Karpas-422 (cell line): Measurements from ENCODE around the gene F12. TPM values are rescaled to one million over a fixed set of nuclear protein-coding genes. Genes with fewer than 3 reads are reported as not detected.

Experiments
- DNase-seq: peaks from one replicate; pipeline ENCODE4 v3.0.0-alpha.2; 2015
- H2AFZ ChIP-seq: fragments of 200-600 bp; sonication (generic); 2 replicates; pipeline ENCODE4 v1.6.1; 2014; ENCODE audit warnings: antibody characterized with exemption, low read length, mixed read lengths
- H3K27ac ChIP-seq: fragments of 200-600 bp; sonication (generic); 2 replicates; pipeline ENCODE4 v1.5.1; 2014; ENCODE audit warnings: mild to moderate bottlenecking, low read length, moderate library complexity
- H3K27me3 ChIP-seq: fragments of 200-600 bp; sonication (generic); 2 replicates; pipeline ENCODE4 v1.6.1; 2014; ENCODE audit warnings: low read length, mixed read lengths
- H3K36me3 ChIP-seq: fragments of 200-600 bp; sonication (generic); 2 replicates; pipeline ENCODE4 v1.6.1; 2014; ENCODE audit warnings: low read length, mixed read lengths; ENCODE audit not compliant: insufficient read depth
- H3K4me1 ChIP-seq: fragments of 200-600 bp; sonication (generic); 2 replicates; pipeline ENCODE4 v1.6.1; 2014; ENCODE audit warnings: mild to moderate bottlenecking, low read length, mixed read lengths
- H3K4me2 ChIP-seq: fragments of 200-600 bp; sonication (generic); 2 replicates; pipeline ENCODE4 v1.6.1; 2014; ENCODE audit warnings: low read length, low read depth, mild to moderate bottlenecking; ENCODE audit not compliant: poor library complexity, severe bottlenecking
- H3K4me3 ChIP-seq: fragments of 200-600 bp; sonication (generic); 2 replicates; pipeline ENCODE4 v1.5.1; 2014; ENCODE audit warnings: mild to moderate bottlenecking, antibody characterized with exemption, low read length, mixed read lengths
- H3K79me2 ChIP-seq: fragments of 200-600 bp; sonication (generic); 2 replicates; pipeline ENCODE4 v1.6.1; 2014; ENCODE audit warnings: mild to moderate bottlenecking, low read length, mixed read lengths
- H3K9ac ChIP-seq: fragments of 200-600 bp; sonication (generic); 2 replicates; pipeline ENCODE4 v1.6.0; 2014; ENCODE audit warnings: low read length
- H3K9me2 ChIP-seq: fragments of 200-600 bp; sonication (generic), shearing (Covaris generic); replicated peaks from 2 replicates; pipeline ENCODE4 v1.6.0; 2014; ENCODE audit warnings: mild to moderate bottlenecking, low read length, moderate library complexity; ENCODE audit not compliant: insufficient read depth
- H3K9me3 ChIP-seq: fragments of 300-700, 200-600 bp; sonication (generic); 2 replicates; pipeline ENCODE4 v1.6.1; 2014; ENCODE audit warnings: low read length, mixed read lengths
- H4K20me1 ChIP-seq: fragments of 200-600 bp; sonication (generic); 2 replicates; pipeline ENCODE4 v1.6.1; 2014; ENCODE audit warnings: mild to moderate bottlenecking, antibody characterized with exemption, low read length, low read depth; ENCODE audit not compliant: insufficient read depth
- total RNA-seq: library from RNA; depleted of rRNA; stranded (reverse); fragments of >200 nt; shearing (Covaris generic); gene quantifications from 2 replicates; pipeline ENCODE4 v1.2.3, GENCODE V29; 2014; ENCODE audit warnings: low replicate concordance; rRNA removed

Gene F12
- total RNA-seq = 6.0 and 6.5 TPM in 2 replicates

- H3K36me3 ChIP-seq = no peaks in the 10 kb centered on the region
- H3K9me2 ChIP-seq = no peaks in the 10 kb centered on the region
- H3K27ac ChIP-seq = no peak within 1 kb of the TSS
- H3K9me3 ChIP-seq = no peaks in the 10 kb centered on the region
- H3K9ac ChIP-seq = no peak within 1 kb of the TSS
- DNase-seq = no peak
- peaks cover 19% of the 10 kb centered on the region for H3K4me1 ChIP-seq
- H2AFZ ChIP-seq = no peak within 1 kb of the TSS
- H3K4me2 ChIP-seq = no peak within 1 kb of the TSS
- H4K20me1 ChIP-seq = no peaks in the 10 kb centered on the region
- H3K27me3 ChIP-seq = no peaks in the 10 kb centered on the region
- H3K79me2 ChIP-seq = no peaks in the 10 kb centered on the region
- H3K4me3 ChIP-seq = no peak within 1 kb of the TSS
These were observed at the start of gene F12 for GRCh38 chr5:177409043-177409801. Gene F12, minus strand, starts transcription at chr5:177409564. Its CDS starts 37 bp downstream, at chr5:177409527.

DNA sequence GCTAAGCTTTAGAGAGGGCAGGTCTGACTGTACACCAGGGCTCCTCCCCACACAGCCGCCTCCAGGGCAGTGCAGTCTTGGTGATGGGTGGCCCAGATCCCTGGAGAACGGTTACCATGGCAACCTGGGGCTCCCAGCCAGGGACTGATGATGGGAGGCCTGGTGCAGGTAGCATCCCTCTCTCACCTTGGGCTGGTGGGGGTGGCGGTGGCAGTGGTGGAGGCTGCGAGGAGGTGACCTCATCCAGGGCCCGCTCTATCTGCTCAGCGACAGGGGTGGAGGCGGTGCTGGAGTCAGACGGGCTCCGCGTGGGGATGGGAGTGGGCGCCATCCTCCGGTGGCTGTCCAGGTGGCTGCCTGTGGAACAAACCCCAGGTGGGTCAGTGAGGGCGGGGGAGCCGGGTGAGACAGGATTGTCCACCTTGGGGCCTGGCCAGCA, 49.6 kb upstream of the F12 start:
- H3K27me3 ChIP-seq = no peaks in the 10 kb centered on the region
- H3K79me2 ChIP-seq = no peaks in the 10 kb centered on the region
- no peaks in the 10 kb centered on the region for H3K9me3 ChIP-seq

DNA sequence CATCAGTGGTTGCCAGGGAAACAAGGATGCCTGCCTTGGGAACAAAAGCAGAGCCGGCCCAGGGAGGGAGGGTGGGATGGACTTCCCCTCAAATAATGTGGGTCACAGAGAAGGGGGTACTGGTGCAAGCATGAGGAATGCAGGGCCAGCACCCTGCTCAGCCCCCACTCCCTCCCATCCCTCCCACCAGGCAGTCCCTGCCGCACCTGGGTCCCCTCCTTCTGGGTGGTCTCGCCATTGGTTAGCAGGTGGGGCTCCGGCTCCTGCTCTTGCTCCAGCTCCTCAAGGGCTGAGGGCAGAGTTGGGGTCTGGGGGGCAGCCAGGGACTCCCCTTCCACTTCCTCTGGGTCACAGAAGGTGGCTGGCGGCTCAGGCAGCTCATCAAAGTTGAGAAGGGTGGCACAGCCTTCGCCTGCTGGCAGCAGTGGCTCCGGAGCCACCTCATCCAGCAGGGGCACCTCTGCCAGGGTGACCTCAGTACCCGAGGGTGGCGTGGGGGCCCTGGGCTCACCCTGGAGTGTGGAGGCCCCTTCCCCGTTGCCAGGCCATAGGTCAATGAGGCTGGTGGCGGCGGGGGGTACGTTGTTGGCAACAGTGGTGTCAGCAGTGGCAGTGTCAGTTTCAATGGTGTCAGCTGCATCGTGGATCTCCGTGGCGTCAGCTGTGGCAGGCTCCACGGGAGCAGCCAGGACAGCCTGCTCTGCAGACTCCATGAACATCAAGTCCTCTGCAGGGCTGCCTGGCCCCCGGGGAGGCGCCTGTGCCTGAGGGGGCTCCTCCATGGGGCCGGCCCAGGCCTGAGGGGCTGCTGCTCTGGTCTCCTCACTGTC, 48.7 kb upstream of the F12 start:
- H3K27me3 ChIP-seq = no peaks in the 10 kb centered on the region
- H3K36me3 ChIP-seq = no peaks in the 10 kb centered on the region
- no peak for DNase-seq
- H3K79me2 ChIP-seq = peaks cover 3% of the 10 kb centered on the region
- no peak overlapping the region for H3K27ac ChIP-seq
- H3K4me3 ChIP-seq = no peak overlapping the region
- H3K9me3 ChIP-seq = no peaks in the 10 kb centered on the region
- no peaks in the 10 kb centered on the region for H3K9me2 ChIP-seq
- H3K9ac ChIP-seq = no peak overlapping the region
- peaks cover 8% of the 10 kb centered on the region; the same call in 1 of the 2 replicates for H4K20me1 ChIP-seq
- H3K4me1 ChIP-seq = peaks cover 49% of the 10 kb centered on the region
- no peak overlapping the region for H2AFZ ChIP-seq
- no peak overlapping the region for H3K4me2 ChIP-seq

More for the DNA sequence above, 49.6 kb upstream of the F12 start:
- Histone ChIP-seq H3K4me3 (no peak overlapping the region), H3K4me2 (no peak overlapping the region), H3K9ac (no peak overlapping the region), H3K4me1 (peaks cover 41% of the 10 kb centered on the region), H3K27ac (no peak overlapping the region), H3K36me3 (no peaks in the 10 kb centered on the region), H4K20me1 (peaks cover 8% of the 10 kb centered on the region; the same call in 1 of the 2 replicates), H3K9me2 (no peaks in the 10 kb centered on the region), H2AFZ (no peak overlapping the region)
- peak; percentile 77 for DNase-seq

DNA sequence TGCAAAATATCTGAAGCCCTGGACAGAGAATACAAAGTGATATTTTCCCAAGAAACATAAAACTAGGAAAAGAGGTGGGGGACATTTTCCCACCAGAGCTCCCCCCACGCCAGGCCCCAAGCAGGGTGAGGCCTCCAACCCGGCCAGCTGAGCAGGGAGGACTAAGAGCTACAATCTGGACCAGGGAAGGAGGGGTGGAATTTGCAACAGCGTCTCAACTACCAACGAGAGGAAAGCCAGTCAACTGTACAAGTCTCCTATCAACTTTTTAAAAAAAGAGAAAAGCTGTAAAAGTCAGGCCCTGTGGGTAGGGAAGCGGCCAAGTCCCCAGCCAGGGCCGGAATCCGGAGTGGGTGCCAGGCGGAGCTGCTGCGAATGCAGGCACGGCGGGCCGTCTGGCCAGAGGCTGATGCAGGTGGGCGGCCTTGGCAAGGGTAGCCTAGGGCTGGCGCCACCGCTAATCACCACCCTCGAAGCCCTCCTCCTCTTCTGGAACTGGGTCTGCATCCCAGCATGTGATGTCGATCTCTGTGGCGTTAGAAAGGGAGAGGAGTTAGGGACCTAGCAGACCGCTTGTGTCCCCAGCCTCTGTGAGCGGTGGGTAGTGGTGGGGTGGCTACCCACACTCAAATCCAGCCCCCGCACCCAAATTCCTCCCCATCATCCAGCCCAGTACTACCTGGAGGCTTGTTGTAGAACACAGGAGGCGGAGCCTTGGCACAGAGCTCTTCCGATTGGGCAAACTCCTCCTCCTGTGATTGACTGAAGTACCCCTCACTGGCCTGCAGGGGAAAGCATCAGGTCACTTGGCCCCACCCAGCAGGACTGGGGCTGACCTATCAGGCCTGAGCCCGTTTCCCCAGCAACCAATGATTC, 47.9 kb upstream of the F12 start:
- Histone ChIP-seq H3K27me3 (no peaks in the 10 kb centered on the region), H2AFZ (no peak overlapping the region), H3K27ac (peak overlapping the region; percentile 53), H3K9me3 (no peaks in the 10 kb centered on the region), H4K20me1 (peaks cover 8% of the 10 kb centered on the region; the same call in 1 of the 2 replicates), H3K9ac (peak overlapping the region; percentile 53), H3K4me2 (peak overlapping the region; percentile 87), H3K36me3 (no peaks in the 10 kb centered on the region), H3K79me2 (peaks cover 8% of the 10 kb centered on the region), H3K4me3 (peak overlapping the region; percentile 51; the same call in 1 of the 2 replicates), H3K4me1 (peaks cover 57% of the 10 kb centered on the region), H3K9me2 (no peaks in the 10 kb centered on the region)
- peak; percentile 98 for DNase-seq

DNA sequence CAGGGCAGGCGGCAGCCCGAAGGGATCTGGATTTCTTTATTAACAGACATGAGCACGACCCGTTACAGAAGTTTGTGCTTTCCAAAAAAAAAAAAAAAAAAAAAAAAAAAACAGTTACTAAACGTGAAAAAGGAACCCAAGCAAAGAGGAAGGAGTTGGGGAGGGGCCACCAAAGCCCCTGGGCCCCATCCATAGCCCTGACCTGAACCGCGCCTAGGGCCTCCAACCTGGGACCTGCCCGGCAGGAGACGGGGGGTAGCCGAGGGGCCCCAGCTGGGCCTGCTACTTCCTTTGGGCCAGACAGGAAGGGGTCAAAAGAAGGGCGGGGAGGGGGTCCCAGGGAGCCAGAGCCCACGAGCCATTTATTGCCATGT, 47.2 kb upstream of the F12 start:
- Histone ChIP-seq H2AFZ (no peak overlapping the region), H3K79me2 (peaks cover 8% of the 10 kb centered on the region), H4K20me1 (peaks cover 8% of the 10 kb centered on the region; the same call in 1 of the 2 replicates), H3K27ac (peak overlapping the region; percentile 53), H3K9me2 (no peaks in the 10 kb centered on the region), H3K9ac (peak overlapping the region; percentile 53), H3K36me3 (no peaks in the 10 kb centered on the region), H3K4me2 (peak overlapping the region; percentile 87), H3K4me3 (peak overlapping the region; percentile 51; the same call in 1 of the 2 replicates), H3K27me3 (no peaks in the 10 kb centered on the region), H3K4me1 (peaks cover 60% of the 10 kb centered on the region), H3K9me3 (no peaks in the 10 kb centered on the region)
- DNase-seq = no peak

DNA sequence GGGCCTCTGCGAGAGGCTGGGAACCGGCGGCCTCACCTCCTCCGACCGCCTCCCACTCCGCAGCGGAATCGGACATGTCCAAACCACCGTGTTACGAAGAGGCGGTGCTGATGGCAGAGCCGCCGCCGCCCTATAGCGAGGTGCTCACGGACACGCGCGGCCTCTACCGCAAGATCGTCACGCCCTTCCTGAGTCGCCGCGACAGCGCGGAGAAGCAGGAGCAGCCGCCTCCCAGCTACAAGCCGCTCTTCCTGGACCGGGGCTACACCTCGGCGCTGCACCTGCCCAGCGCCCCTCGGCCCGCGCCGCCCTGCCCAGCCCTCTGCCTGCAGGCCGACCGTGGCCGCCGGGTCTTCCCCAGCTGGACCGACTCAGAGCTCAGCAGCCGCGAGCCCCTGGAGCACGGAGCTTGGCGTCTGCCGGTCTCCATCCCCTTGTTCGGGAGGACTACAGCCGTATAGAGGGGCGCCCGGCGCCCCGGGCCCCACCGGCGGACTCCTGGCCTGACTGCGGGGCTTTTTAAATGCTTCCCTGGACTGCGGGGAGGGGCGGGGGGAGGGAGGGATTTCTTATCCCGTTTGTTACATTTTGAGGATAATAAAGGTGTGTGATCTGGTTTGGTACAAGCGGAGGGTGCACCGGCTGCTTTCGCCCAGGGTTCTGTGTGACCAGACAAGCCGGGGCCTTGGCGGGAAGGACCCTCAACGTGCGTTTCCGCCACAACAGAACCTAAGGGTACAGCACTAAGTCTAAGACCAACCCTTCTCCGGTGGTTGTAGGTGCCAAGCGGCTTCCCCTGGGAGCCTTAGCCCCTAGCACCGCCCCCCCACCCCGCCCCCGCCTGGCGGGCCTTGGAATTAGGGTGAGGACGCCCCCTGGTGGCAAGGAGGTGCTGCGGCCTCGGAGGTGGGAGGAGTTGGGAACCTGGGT, 46.6 kb upstream of the F12 start:
- Histone ChIP-seq H3K9me3 (no peaks in the 10 kb centered on the region), H4K20me1 (peaks cover 8% of the 10 kb centered on the region; the same call in 1 of the 2 replicates), H3K79me2 (peaks cover 8% of the 10 kb centered on the region), H3K4me1 (peaks cover 62% of the 10 kb centered on the region), H3K27me3 (no peaks in the 10 kb centered on the region), H3K9ac (peak overlapping the region; percentile 89), H3K4me3 (peak overlapping the region; percentile 89), H2AFZ (peak overlapping the region; percentile 65; the same call in 1 of the 2 replicates), H3K9me2 (no peaks in the 10 kb centered on the region), H3K4me2 (peak overlapping the region; percentile 87), H3K36me3 (no peaks in the 10 kb centered on the region), H3K27ac (peak overlapping the region; percentile 86)
- DNase-seq = peak; percentile 98
